IMR-90 (cell line): ENCODE results near the gene ALKBH3.

Experiments
- CTCF ChIP-seq: conservative IDR thresholded peaks from 2 replicates; pipeline ENCODE4 v1.5.1; 2012; ENCODE audit warnings: mild to moderate bottlenecking, low read depth, low read length, improper control_type of control experiment
- MAFK ChIP-seq: IDR thresholded peaks from 2 replicates; pipeline ENCODE4 v1.6.1; 2012; ENCODE audit warnings: low read depth, low read length, improper control_type of control experiment
- POLR2A ChIP-seq: IDR thresholded peaks from 2 replicates; pipeline ENCODE4 v1.6.1; 2012; ENCODE audit warnings: mild to moderate bottlenecking, low read depth, low read length
- RCOR1 ChIP-seq: IDR thresholded peaks from 2 replicates; pipeline ENCODE4 v1.6.1; 2012; ENCODE audit warnings: mild to moderate bottlenecking, low read length, improper control_type of control experiment; ENCODE audit not compliant: insufficient replicate concordance

GRCh38 chr11:43853781-43854180 lies 26.9 kb upstream of the ALKBH3 start:
- no peak for TF ChIP-seq CTCF
- TF ChIP-seq RCOR1: no peak
- TF ChIP-seq POLR2A: no peak
- no peak for TF ChIP-seq MAFK
